Transverse colon (tissue), 4 donors: ENCODE measurements around the gene HABP2.

Experiments used
- CTCF ChIP-seq, 5 experiments: fragments of 200-600 bp in 3 of 5; fragments of 450-650 bp in 2 of 5; sonication (generic) in 3 of 5; IDR thresholded peaks; 1 replicate in 2 of 5; 2 replicates in 3 of 5; pipeline ENCODE4 v1.5.1; 2016 to 2017; ENCODE audit warnings: antibody characterized with exemption in 5 of 5, inconsistent platforms in 3 of 5, mild to moderate bottlenecking in 2 of 5, moderate library complexity in 1 of 5
- POLR2AphosphoS5 ChIP-seq, 3 donors: sonication (generic); formaldehyde crosslinking; IDR thresholded peaks; one replicate each; pipeline ENCODE4 v1.6.1; 2016; ENCODE audit warnings: antibody characterized with exemption in 3 of 3

- no peak for TF ChIP-seq POLR2AphosphoS5 (IDR thresholded peaks at IDR 0.05)
- no peak for TF ChIP-seq CTCF (IDR thresholded peaks at IDR 0.05)
These were observed 4.6 kb downstream of the HABP2 start for GRCh38 chr10:113557424-113557862.
